Islet precursor cell (in vitro differentiated cells): Measurements from ENCODE around the gene DARS1.
"Not testable (repeated sequence)": the region's sequence is repeated elsewhere in the genome, so short reads cannot be mapped to it uniquely, and the experiment has no call there.

ENCODE experiments used
- DNase-seq: peaks from one replicate; pipeline ENCODE4 v3.0.0-alpha.2; 2018

Gene DARS1

DNA sequence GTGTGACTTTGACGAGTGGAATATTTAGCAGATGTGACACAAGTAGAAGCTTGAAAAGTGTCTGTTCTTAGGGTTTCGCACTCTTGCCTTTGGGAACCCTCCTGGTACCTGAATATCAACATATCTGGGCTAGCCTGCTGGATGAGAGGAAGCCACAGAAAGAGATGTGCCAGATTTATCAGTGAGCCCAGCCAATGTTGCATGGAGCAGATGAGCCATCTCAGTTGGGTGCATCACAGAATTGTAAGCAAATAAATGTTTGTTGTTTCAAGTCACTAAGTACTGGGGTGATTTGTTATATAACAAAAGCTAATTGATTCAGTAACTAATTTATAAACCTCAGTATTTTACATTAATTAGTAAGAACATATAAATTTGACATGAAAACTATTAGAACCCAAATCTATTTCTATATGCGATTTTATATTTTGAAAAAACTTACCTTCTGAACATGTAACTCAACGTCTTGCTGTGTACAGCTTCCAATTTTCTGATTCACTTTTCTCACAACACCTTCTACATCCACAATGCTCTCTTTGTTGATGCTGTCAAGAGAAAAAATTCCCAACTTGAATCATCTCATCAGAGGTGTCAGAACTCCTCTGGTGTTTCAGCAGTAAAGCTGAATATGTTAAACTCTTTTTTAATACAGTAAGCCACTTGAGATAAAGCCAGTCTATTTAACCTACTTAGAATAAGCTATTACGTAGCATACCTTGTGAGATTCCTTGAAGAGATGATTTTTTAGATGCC, 42.3 kb downstream of the DARS1 start:
- no peak for DNase-seq

DNA sequence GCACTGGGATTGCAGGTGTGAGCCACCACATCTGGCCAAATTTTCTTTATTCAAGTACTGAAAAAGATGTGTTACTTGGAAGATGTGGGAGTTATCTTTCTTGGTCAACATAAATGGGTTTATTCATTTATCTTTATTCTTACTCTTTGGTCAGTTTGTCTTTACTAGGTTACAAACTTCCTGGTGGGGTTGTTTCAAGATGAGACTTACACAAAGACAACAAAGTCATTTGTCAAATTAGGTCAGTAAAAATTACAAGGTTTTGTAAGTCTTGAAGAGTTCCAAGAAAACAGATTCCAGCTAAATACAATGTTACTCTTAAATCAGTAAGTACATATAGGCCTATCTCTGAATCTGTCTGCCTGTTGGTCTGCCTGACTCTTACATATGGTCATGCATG, 48.9 kb downstream of the DARS1 start:
- no peak for DNase-seq

DNA sequence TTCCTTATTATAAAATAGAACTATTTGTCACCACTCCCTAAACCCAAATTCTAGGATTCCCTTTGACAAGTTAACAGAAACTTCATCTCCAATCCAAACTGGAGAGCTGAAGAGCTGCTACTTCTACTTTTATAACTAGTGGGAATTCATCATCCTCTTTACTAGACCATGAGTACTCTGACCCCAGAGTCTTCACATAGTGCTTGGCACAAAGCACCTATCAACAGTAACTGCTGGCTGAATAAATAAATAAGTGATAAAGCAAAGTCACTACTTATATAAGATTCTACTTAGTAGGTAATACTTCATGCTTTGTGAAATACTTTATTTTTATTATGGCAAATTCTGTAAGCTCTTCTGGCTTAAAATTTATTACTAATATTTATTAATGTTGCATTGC, 49.5 kb downstream of the DARS1 start:
- DNase-seq, result no peak

DNA sequence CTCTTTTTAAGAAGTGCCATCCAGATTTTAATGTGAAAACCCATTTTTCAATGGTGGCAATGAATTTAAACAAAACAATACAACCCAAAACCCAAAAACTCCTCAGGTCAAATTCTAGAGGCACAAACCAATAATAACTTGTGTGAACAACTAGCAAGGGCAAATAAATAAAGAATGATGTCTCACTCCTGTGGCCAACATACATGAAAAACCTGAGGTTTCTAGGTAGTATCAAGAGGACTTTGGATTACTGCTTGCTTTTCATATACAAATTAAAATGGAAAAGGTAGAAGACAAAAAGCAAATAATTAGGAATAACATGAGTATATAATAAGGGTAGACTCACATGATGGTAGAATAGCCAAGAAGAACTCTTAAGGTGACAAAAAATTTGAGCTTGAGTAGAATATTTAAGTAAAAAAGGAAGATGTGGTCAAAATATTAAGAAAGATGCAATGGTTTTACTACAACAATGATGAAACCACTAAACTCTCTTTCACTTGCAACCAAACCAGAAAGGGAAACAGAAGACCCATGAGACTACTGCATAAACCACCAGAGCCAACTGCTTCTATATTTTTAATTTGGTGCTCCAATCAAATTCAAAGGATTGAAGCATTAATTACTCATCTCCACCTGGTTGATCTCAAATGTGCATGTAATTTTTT, 53.5 kb downstream of the DARS1 start:
- DNase-seq, result no peak

DNA sequence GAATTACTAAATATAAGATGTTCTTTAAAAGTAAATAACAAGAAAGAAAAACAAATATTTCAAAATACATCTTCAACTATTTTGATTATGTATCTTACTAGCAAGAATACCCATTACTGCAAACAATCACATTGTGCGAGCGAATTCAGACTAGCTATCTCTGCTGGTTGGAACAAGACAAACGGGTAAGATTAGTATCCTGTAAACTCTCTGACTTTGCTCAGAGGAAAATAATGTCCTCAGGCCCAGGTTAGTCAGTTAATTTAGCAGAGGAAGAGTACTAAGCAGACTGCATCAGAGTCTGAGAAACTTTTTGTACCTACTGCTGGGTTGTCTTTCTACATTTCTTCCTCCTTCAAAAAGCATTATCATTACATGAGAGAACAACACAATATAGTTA, 58.8 kb downstream of the DARS1 start:
- no peak for DNase-seq

DNA sequence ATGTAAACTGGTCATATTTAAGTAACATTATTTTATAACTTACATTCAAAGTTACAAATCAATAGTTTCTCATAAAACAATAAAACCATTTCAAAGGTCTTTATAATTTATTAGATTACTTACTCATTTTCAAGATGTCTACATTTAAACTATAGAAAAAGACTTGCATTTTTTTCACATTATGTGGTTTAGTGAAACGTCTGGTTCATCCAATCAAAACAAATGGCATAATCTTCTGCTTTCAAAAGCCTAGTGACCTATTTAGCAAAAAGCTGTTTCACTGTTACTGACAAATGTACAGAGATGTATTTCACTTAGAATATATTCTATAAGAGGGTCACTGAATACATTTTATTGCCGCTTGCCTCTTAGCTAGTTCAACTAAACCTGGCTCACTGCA, 59.9 kb downstream of the DARS1 start:
- DNase-seq, result no peak

DNA sequence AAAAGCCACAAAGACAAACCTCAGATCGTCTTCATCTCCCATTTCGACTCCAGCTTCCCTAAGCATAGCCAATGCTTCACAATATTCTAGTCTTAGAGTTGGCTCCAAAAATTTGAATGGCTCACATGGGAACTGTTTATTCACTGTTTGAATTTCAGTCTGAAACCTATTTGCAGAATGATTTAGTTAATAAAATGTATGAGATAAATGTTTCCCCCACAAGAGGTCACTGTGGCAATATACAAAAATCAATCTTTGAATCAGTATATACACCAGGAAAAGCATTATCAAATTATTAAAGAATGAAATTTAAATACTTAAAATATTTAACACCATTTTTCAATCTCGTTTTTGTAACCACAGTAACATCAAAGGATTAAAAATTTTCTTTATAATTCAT, 69.2 kb downstream of the DARS1 start:
- no peak for DNase-seq

DNA sequence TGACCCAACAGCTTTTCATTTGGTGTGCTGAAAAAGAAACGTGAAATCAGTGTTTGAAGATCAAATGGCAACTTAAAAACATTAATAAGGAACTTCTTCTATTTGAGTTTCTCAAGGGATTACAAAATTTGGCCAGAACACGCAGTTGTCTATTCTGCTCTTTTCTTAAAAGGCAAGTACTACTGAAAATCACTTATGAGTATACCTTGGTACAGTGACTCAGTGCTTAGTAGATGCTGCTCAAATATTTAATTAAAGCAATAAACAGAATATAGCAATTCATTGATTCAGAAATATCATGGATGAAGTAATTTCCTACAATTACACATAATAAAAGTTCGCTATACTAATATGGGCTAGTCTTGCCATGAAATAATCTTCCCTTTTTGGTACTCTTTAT, 70.9 kb downstream of the DARS1 start:
- DNase-seq, result no peak

DNA sequence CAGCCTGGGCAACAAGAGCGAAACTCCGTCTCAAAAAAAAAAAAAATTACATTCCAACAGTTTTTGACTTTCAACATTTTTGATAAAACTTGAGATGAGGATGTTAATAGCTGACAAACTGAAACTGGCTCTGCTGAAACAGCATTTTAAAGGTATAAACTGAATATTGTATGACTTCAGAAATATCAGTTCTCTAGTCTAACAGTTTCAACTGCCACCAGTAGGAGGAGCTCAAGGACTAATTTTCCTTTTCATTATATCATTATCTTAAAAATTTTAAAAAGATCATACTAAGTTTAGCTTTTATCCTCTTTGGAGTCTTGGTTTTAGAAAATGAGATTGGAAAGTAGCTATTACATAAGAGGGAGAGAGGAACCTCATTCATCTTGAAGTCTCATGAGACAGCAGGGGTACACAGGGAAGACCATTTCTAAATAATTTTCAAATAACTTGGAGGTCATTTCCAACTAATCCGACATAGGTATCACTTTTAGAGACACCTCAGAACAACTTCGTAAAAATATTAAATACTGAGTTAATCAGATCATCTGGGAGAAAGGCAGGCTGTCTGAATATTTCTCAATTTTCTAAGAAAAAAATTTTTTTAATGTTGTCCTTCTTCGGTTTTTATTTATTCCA, 71.6 kb downstream of the DARS1 start:
- no peak for DNase-seq

DNA sequence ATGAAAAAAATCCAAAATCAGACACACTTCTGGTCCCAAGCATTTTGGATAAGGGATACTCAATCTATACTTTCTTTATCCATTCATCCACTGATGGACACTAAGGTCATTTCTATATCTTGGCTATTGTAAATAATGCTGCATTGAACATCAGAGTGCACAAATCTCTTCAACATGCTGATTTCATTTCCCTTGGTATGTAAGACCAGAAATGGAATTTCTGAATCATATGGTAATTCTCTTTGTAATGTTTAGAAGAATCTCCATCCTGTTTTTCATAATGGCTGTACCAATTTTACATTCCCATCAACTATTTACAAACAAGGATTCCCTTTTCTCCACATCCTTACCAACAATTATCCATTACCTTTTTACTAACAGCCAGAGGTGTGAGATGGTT, 75.5 kb downstream of the DARS1 start:
- DNase-seq, result no peak

DNA sequence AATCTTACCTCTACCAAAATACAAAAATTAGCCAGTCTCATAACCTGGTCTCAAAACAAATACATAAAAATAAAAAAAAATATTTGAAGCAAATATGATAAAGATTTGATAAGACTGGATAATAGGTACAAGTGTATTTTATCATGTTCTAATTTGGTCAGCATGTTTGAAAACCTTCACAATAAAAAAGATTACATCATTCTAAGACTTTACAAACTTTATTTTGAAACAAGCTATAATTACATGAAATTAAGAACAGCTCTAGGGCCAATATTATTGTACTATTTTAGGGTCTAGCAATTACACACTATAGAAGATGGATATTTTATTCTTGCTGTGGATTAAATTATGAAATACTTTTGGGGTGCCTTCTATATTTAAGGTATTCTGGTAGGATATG, 79.7 kb downstream of the DARS1 start:
- no peak for DNase-seq

DNA sequence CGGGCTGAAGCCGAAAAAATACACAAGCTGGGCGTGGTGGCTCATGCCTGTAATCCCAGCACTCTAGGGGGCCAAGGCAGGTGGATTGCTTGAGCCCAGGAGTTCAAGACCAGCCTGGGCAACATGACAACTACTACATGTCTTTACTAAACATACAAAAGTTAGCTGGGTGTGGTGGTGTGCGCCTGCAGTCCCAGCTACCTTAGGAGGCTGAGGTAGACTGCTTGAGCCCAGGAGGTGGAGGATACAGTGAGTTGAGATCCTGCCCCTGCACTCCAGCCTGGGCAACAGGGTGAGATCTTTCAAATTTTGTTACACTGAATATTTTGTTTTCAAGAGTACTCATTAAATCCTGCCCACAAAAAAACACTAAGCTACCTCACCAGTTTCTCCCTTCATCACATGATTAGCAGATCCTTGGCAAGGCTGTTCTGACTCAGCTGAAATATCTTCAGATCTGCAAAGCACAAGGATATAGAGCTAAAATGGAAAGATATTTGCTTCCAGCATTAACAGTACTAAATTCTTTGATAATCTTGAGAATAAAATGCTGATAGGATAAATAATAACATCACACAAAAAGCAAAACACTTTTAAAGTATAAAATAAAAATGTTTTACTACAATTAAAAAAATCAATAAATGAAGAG, 81.0 kb downstream of the DARS1 start:
- no peak for DNase-seq

DNA sequence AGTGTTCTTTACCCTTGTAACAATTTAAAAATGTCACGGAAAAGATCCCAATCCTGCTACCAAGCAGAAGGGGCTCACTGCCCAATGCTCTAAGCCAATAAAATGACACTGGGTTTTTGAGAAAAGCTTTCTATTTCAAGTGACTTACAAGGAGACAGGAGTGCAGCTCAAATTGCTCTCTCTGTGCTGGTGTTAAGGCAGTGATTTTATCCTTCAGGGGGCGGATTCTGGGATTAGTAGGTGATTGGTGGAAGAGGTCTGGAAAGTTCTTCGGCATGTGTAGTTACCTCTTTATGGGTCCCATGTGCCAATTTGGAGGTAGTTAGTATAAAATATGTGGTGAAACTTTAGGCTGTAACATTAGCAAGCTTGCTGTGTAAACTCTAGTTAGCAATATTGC, 81.8 kb downstream of the DARS1 start:
- no peak for DNase-seq

DNA sequence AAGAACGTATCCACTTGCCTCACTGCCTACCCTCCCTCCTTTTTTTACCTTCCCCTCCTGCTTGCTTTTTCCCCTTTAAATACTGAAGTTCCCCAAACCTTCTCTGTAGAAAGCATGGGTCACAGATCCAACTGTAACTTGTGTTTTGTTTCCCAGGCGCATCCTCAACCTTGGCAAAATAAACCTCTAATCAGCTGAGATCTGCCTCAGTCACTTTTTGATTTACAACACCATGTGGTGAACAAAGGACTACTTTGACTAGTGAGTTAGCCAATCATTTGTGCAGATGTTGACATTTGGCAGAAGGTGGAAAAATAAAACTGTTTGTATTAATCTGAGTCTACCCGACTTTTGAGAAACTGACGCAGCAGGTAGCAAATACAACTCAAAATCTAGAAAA, 85.9 kb downstream of the DARS1 start:
- no peak for DNase-seq

DNA sequence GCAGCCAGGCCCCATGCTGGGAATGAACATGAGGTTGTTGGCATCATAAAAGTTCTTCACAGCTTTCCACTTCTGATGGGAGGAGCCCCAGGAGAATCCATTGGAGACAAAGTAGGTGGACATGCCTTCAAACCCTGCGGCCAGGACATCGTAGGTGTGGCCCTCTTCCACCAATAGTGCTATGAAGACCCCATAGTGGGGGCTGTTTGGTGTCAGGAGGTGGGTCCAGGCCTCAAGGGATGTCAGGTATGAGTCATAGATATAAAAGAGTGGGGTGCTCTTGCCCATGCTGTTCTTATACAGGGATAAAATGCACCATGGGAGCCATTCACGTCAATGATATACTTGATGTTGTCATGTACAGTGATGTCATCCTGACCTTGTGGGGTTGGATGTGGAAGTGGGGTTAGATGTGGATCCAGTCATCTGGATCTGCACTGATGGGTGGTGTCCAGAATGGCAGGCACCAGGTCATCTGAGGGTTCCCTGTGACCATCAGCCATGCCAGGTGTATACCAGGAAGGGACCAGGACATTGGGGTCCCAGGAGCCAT, 87.1 kb downstream of the DARS1 start:
- no peak for DNase-seq

DNA sequence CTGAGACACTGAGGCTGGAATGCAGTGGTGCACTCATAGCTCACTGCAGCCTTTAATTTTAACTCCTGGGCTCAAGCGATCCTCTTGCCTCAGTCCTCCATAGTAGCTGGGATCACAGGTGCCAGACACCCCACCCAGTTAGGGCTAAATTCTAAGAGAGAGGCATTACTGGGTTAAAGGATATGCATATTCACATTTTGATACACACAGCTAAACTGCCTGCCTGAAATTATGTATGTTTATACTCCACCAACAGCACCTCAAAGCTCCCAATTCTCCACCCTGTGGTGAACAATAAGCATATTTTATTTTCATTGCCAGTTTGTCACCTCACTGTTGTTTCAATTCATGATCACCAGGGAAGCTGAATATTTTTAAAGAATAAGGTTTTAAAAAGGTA, 90.5 kb downstream of the DARS1 start:
- DNase-seq, result no peak

DNA sequence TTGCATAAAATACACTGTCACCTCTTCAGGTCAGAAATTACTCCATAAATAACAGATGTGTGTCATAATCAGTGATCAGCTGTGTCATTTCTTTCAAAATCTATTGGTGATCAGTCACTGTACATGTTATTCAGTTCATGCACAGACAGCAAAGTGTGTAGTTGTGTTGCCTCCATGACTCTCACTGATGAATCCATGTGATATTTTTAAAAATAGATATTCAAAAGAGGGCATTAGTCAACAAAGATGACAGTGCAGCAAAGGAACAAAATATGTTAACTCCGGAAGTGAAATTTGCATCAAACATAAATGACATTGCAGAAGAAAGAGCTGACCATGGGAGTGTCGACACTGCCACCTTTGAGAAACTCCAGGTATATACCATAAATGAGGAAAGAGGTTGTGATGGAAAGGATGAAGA, 92.0 kb downstream of the DARS1 start:
- no peak for DNase-seq

DNA sequence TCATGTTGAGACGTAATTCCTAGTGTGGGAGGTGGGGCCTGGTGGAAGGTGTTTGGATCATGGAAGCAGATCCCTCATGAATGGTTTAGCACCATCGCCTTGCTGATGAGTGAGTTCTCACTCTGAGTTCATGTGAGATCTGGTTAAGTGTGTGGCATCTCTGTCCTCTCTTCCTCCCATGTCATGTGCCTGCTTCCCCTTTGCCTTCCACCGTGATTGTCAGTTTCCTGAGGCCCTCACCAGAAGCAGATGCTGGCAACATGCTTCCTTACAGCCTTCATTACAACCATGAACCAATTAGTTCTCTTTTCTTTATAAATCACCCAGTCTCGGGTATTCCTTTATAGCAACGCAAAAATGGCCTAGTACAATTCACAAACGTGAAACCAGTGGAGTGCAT, 94.6 kb downstream of the DARS1 start:
- DNase-seq, result no peak

DNA sequence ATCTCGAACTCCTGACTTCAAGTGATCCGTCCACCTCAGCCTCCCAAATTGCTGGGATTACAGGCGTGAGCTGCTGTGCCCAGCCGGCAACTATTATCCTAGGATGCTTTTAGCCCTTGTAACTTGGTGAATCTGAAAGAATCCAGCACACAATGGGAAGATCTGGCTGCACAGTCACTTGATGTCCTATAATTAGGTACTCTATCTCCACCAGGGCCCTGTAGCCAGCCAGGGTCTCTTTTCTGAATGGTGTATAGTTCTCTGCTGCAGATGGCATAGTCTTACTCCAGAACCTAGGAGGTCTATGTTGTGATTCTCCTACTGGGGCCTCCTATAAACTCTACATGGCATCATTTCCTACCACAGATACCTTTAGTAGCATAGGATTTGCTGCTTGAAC, 95.3 kb downstream of the DARS1 start:
- no peak for DNase-seq

DNA sequence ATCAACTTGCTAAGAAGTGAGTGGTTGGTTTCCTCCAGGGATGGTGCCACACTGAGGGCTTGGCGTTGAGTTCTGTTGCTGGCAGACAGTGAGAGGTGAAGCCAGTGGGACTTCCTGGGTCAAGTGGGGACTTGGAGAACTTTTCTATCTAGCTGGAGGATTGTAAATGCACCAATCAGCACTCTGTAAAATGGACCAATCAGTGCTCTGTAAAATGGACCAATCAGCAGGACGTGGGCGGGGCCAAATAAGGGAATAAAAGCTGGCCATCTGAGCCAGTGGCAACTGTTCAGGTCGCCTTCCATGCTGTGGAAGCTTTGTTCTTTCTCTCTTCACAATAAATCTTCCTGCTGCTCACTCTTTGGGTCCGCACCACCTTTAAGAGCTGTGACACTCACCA, 96.8 kb downstream of the DARS1 start:
- not testable (repeated sequence) for DNase-seq

DNA sequence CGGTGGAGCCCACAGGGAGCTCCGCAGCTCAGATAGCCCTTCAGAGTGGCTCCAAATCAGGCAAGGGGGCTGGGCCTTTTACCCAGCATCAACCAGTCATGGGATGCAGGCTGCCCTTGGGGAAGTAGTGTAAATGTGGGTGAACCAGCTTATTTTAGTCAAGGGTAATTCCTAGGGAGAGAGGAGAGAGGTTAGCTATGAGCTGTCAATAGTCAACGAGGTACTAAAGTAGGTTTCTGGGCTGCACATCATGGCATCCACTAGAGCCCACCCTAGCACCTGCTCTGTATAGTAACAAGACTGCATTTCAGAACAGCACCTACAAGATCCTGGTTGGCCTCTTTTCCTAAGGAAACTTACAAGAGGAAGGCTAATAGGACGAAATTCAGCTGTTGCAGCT, 99.7 kb downstream of the DARS1 start:
- DNase-seq, result no peak

DNA sequence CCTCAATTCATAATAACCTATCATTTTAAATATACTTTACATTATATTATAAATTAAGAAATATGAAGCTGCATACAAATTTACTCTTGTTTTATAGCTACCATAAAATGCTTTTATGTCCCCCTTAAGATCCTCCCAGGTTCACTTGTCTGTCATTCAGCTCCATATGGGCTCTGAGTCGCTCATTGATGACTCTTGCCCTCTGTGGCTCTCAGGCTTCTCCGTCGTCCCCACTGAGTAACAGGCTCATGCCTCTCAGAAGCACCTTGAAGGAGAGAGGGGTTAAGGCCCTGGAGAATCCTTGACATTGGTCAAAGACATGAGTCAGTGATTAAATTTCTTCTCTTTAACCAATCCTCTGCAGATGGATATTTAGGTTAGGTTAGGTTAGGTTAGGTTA, 103.0 kb downstream of the DARS1 start:
- no peak for DNase-seq

DNA sequence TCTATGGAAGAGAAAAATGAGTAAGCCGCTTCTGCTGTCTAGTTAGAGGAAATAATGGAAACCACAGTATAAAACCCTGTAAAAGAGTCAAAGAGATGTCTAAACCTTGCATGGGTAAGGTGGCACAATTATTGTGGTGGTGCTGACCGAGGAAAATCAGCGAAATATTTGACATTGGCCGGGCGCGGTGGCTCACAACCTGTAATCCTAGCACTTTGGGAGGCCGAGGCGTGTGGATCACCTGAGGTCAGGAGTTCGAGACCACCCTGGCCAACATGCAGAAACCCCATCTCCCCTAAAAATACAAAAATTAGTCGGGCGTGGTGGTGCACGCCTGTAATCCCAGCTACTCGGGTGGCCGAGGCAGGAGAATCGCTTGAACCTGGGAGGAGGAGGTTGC, 108.7 kb downstream of the DARS1 start:
- not testable (repeated sequence) for DNase-seq
